Measurements from ENCODE around the gene PDE11A. TPM values are rescaled to one million over a fixed set of nuclear protein-coding genes. Genes with fewer than 3 reads are reported as not detected.

The PDE11A gene
- total and polyA plus RNA-seq, 4 donors: 0.11 to 1.3 (median 0.25) TPM; not detected in 1

DNA sequence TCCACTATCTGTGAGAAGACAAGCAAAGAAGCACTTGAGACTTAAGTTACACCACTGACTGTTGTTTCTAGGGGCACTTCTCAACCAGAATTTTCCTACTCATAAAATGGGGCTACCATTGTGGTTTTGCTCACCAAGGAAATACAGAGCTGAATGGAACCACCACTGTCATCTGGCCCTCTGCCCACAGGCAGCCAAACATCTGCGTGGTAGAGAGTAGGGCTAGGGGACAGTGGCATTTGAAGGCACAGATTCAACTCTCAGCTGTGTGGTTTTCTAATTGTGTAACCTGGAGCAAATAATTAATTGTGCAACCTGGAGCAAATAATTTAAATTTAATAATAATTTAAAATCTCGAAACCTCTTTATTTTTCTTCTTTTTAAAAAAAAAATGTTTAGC is 79.6 kb downstream of the PDE11A start:
- no peak overlapping the region for H3K27ac ChIP-seq (ENCODE audit: low read depth in 1 of 2, low read length in 1 of 2)
- DNase-seq: no peak
- H3K9ac ChIP-seq (ENCODE audit: insufficient read depth in 1 of 2, low read length in 2 of 2): no peak overlapping the region
- TF ChIP-seq, protein P1, sequence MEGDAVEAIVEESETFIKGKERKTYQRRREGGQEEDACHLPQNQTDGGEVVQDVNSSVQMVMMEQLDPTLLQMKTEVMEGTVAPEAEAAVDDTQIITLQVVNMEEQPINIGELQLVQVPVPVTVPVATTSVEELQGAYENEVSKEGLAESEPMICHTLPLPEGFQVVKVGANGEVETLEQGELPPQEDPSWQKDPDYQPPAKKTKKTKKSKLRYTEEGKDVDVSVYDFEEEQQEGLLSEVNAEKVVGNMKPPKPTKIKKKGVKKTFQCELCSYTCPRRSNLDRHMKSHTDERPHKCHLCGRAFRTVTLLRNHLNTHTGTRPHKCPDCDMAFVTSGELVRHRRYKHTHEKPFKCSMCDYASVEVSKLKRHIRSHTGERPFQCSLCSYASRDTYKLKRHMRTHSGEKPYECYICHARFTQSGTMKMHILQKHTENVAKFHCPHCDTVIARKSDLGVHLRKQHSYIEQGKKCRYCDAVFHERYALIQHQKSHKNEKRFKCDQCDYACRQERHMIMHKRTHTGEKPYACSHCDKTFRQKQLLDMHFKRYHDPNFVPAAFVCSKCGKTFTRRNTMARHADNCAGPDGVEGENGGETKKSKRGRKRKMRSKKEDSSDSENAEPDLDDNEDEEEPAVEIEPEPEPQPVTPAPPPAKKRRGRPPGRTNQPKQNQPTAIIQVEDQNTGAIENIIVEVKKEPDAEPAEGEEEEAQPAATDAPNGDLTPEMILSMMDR (IDR thresholded peaks at IDR 0.05; ENCODE audit: control extremely low read depth, extremely low read depth): no peak
- no peaks in the 10 kb centered on the region for H3K27me3 ChIP-seq (ENCODE audit: control insufficient read depth in 3 of 3, insufficient read depth in 3 of 3, low read length in 2 of 3)
- no peak overlapping the region for H3K4me3 ChIP-seq
- no peaks in the 10 kb centered on the region for H3K36me3 ChIP-seq (ENCODE audit: control insufficient read depth in 4 of 4, insufficient read depth in 4 of 4, low read length in 4 of 4)
- no peak for ATAC-seq (ENCODE audit: insufficient read depth, low FRiP score)
- H3K4me1 ChIP-seq (ENCODE audit: control insufficient read depth in 5 of 5, insufficient read depth in 5 of 5, low read length in 5 of 5): no peaks in the 10 kb centered on the region
- WGBS, 2 donors: 84 to 92% methylated on average over 2 of the region's 2 CpGs
- no peaks in the 10 kb centered on the region for H3K9me3 ChIP-seq (ENCODE audit: control insufficient read depth in 4 of 4, insufficient read depth in 3 of 4, low read length in 3 of 4)

DNA sequence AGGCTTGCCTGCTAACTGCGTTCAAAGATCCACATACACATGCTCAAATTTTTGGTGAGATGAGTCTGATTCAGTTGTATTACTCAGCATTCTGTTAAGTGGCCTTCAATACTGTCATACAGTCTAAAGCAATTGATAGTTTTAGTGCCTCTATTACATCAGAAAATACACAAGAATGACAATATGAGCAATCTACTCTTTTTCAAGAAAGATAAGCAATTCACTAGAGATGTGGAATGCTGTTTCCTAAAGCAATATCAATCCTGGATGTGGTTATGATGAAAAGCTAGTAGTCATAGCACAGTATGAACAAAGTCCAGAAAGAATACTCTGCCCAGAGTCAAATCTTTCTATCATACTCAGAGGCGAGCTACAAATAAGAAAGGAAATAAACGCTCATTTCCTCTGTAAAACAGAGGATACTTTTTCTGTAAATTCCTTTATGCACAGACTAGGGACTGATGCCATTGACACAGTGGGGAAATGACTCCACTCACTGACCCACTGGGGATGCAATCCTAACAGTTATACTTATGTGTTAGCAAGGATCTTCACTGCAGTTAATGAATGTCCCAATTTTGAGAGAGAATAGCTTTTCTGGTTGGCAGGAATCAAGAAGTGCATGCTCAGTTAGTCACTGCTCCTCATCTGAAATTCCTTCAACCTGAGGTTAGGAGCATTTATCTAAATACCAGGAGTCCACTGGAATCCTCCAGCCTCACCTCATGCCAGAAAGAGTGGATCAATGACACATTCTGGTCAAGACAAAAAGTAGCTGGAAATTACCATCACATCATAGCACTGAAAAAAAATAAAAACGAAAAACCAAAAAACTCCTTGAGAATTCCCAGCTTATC is 83.3 kb downstream of the PDE11A start:
- no peaks in the 10 kb centered on the region for H3K9me3 ChIP-seq (ENCODE audit: control insufficient read depth in 4 of 4, insufficient read depth in 3 of 4, low read length in 3 of 4)
- no peaks in the 10 kb centered on the region for H3K4me1 ChIP-seq (ENCODE audit: control insufficient read depth in 5 of 5, insufficient read depth in 5 of 5, low read length in 5 of 5)
- H3K4me3 ChIP-seq: no peak overlapping the region
- no peaks in the 10 kb centered on the region for H3K27me3 ChIP-seq (ENCODE audit: control insufficient read depth in 3 of 3, insufficient read depth in 3 of 3, low read length in 2 of 3)
- DNase-seq (no peak), ATAC-seq (ENCODE audit: insufficient read depth, low FRiP score) (no peak)
- no peaks in the 10 kb centered on the region for H3K36me3 ChIP-seq (ENCODE audit: control insufficient read depth in 4 of 4, insufficient read depth in 4 of 4, low read length in 4 of 4)
- H3K9ac ChIP-seq (ENCODE audit: insufficient read depth in 1 of 2, low read length in 2 of 2): no peak overlapping the region
- 76 to 82% methylated on average over 4 of the region's 4 CpGs for WGBS, 2 donors
- TF ChIP-seq, protein P1 (IDR thresholded peaks at IDR 0.05; ENCODE audit: control extremely low read depth, extremely low read depth): no peak
- no peak overlapping the region for H3K27ac ChIP-seq (ENCODE audit: low read depth in 1 of 2, low read length in 1 of 2)

DNA sequence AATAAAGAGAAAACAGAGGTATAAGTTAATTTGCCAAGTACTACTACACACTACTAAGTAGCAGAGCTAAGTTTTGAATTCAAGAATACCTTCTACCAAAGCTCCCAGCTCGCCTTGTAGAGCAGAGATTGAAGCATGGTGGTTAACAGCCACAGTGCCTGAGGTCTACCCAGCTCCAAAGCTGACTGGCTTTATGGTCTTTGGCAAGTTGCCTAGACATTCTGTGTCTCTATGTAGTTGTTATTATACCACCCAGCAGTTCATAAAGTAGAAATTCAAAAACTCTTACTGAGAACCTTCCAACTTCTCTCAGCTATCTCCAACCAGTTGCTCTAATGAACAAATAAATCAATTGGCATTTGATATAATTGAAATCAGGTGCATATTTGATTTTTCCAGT is 87.8 kb downstream of the PDE11A start:
- H3K4me1 ChIP-seq (ENCODE audit: control insufficient read depth in 5 of 5, insufficient read depth in 5 of 5, low read length in 5 of 5): no peaks in the 10 kb centered on the region
- H3K27ac ChIP-seq (ENCODE audit: low read depth in 1 of 2, low read length in 1 of 2): no peak overlapping the region
- no peak overlapping the region for H3K4me3 ChIP-seq
- ATAC-seq (ENCODE audit: insufficient read depth, low FRiP score) (no peak), DNase-seq (peak in 2 of 3 donors; percentile 2 to 40)
- H3K9ac ChIP-seq (ENCODE audit: insufficient read depth in 1 of 2, low read length in 2 of 2): no peak overlapping the region
- no peaks in the 10 kb centered on the region for H3K36me3 ChIP-seq (ENCODE audit: control insufficient read depth in 4 of 4, insufficient read depth in 4 of 4, low read length in 4 of 4)
- H3K9me3 ChIP-seq (ENCODE audit: control insufficient read depth in 4 of 4, insufficient read depth in 3 of 4, low read length in 3 of 4): no peaks in the 10 kb centered on the region
- TF ChIP-seq, protein P1 (IDR thresholded peaks at IDR 0.05; ENCODE audit: control extremely low read depth, extremely low read depth): no peak
- H3K27me3 ChIP-seq (ENCODE audit: control insufficient read depth in 3 of 3, insufficient read depth in 3 of 3, low read length in 2 of 3): no peaks in the 10 kb centered on the region
- 34 to 65% methylated on average over 1 of the region's 1 CpG for WGBS, 2 donors

Measured in lung (tissue), 12 donors.